Measurements from ENCODE around the gene KRTAP10-2. TPM values are rescaled to one million over a fixed set of nuclear protein-coding genes. Genes with fewer than 3 reads are reported as not detected.

The KRTAP10-2 gene
- total RNA-seq, 2 experiments from 2014 or later: not detected

- Histone ChIP-seq H3K9me2 (ENCODE audit: insufficient read depth, low read length) (no peaks in the 10 kb centered on the region), H3K4me1 (ENCODE audit: insufficient read depth, low read length, poor library complexity, severe bottlenecking) (no peaks in the 10 kb centered on the region), H3K27ac (ENCODE audit: low read depth, low read length, poor library complexity, severe bottlenecking) (no peak overlapping the region), H3K4me3 (ENCODE audit: low read depth, low read length, poor library complexity, severe bottlenecking) (no peak overlapping the region), H4K20me1 (ENCODE audit: insufficient read depth, low read length) (no peaks in the 10 kb centered on the region), H3K9me3 (ENCODE audit: low read length) (peaks cover 10% of the 10 kb centered on the region; the same call in 1 of the 2 replicates), H3K79me2 (ENCODE audit: insufficient read depth, low read depth, low read length) (no peaks in the 10 kb centered on the region), H3K36me3 (ENCODE audit: insufficient read depth, low read length) (no peaks in the 10 kb centered on the region), H2AFZ (ENCODE audit: low read length) (no peak overlapping the region), H3K4me2 (ENCODE audit: low read length) (no peak overlapping the region)
- TF ChIP-seq CTCF (conservative IDR thresholded peaks at IDR 0.05; ENCODE audit: low read length): no peak
- TF ChIP-seq EZH2phosphoT487 (IDR thresholded peaks at IDR 0.05; ENCODE audit: borderline replicate concordance, low read depth, low read length): no peak
- DNase-seq (ENCODE audit: low spot score): no peak
- no TSS peak for BruUV-seq (replicated peaks)
- intact Hi-C loops (cut with micrococcal nuclease; ENCODE audit: unreplicated experiment): no loop called here
- ChIA-PET POLR2A (no interaction called here), CTCF (ENCODE audit: unreplicated experiment) (no interaction called here)
These were observed 34.6 kb upstream of the KRTAP10-2 start for GRCh38 chr21:44585892-44586291.

GRCh38 chr21:44583800-44584147 is 32.5 kb upstream of the KRTAP10-2 start:
- no peaks in the 10 kb centered on the region for H3K79me2 ChIP-seq (ENCODE audit: insufficient read depth, low read depth, low read length)
- BruUV-seq (replicated peaks): no TSS peak
- H3K36me3 ChIP-seq (ENCODE audit: insufficient read depth, low read length): no peaks in the 10 kb centered on the region
- no peak overlapping the region for H2AFZ ChIP-seq (ENCODE audit: low read length)
- no peak overlapping the region for H3K4me2 ChIP-seq (ENCODE audit: low read length)
- H3K9me3 ChIP-seq (ENCODE audit: low read length): peaks cover 10% of the 10 kb centered on the region; the same call in 1 of the 2 replicates
- TF ChIP-seq EZH2phosphoT487 (IDR thresholded peaks at IDR 0.05; ENCODE audit: borderline replicate concordance, low read depth, low read length) (no peak), CTCF (conservative IDR thresholded peaks at IDR 0.05; ENCODE audit: low read length) (no peak)
- ChIA-PET POLR2A (no interaction called here), CTCF (ENCODE audit: unreplicated experiment) (no interaction called here)
- no peak overlapping the region for H3K4me3 ChIP-seq (ENCODE audit: low read depth, low read length, poor library complexity, severe bottlenecking)
- no peaks in the 10 kb centered on the region for H4K20me1 ChIP-seq (ENCODE audit: insufficient read depth, low read length)
- intact Hi-C loops (cut with micrococcal nuclease; ENCODE audit: unreplicated experiment): no loop called here
- no peaks in the 10 kb centered on the region for H3K4me1 ChIP-seq (ENCODE audit: insufficient read depth, low read length, poor library complexity, severe bottlenecking)
- H3K9me2 ChIP-seq (ENCODE audit: insufficient read depth, low read length): no peaks in the 10 kb centered on the region
- no peak overlapping the region for H3K27ac ChIP-seq (ENCODE audit: low read depth, low read length, poor library complexity, severe bottlenecking)
- DNase-seq (ENCODE audit: low spot score): no peak

GRCh38 chr21:44583089-44583799 is 31.9 kb upstream of the KRTAP10-2 start:
- no peaks in the 10 kb centered on the region for H3K79me2 ChIP-seq (ENCODE audit: insufficient read depth, low read depth, low read length)
- ChIA-PET POLR2A (no interaction called here), CTCF (ENCODE audit: unreplicated experiment) (no interaction called here)
- H2AFZ ChIP-seq (ENCODE audit: low read length): no peak overlapping the region
- no peak overlapping the region for H3K4me3 ChIP-seq (ENCODE audit: low read depth, low read length, poor library complexity, severe bottlenecking)
- no peaks in the 10 kb centered on the region for H3K36me3 ChIP-seq (ENCODE audit: insufficient read depth, low read length)
- no peaks in the 10 kb centered on the region for H3K9me2 ChIP-seq (ENCODE audit: insufficient read depth, low read length)
- no peak overlapping the region for H3K27ac ChIP-seq (ENCODE audit: low read depth, low read length, poor library complexity, severe bottlenecking)
- H4K20me1 ChIP-seq (ENCODE audit: insufficient read depth, low read length): no peaks in the 10 kb centered on the region
- TF ChIP-seq EZH2phosphoT487 (IDR thresholded peaks at IDR 0.05; ENCODE audit: borderline replicate concordance, low read depth, low read length) (no peak), CTCF (conservative IDR thresholded peaks at IDR 0.05; ENCODE audit: low read length) (no peak)
- H3K4me1 ChIP-seq (ENCODE audit: insufficient read depth, low read length, poor library complexity, severe bottlenecking): no peaks in the 10 kb centered on the region
- peaks cover 10% of the 10 kb centered on the region; the same call in 1 of the 2 replicates for H3K9me3 ChIP-seq (ENCODE audit: low read length)
- no TSS peak for BruUV-seq (replicated peaks)
- no peak for DNase-seq (ENCODE audit: low spot score)
- intact Hi-C loops (cut with micrococcal nuclease; ENCODE audit: unreplicated experiment): no loop called here
- H3K4me2 ChIP-seq (ENCODE audit: low read length): no peak overlapping the region
